K562 (cell line): ENCODE data around the gene SMIM29. TPM values are rescaled to one million over a fixed set of nuclear protein-coding genes. Genes with fewer than 3 reads are reported as not detected.

ENCODE experiments used
- BMI1 ChIP-seq: fragments of 150-350 bp; IDR thresholded peaks from 2 replicates; pipeline ENCODE4 v1.6.1; 2014; ENCODE audit warnings: low read length
- COPS2 ChIP-seq: fragments of 450-650 bp; conservative IDR thresholded peaks from 2 replicates; pipeline ENCODE4 v1.6.1; 2016; ENCODE audit warnings: mild to moderate bottlenecking, moderate library complexity
- MAFG ChIP-seq: fragments of 450-650 bp; conservative IDR thresholded peaks from 2 replicates; pipeline ENCODE4 v1.6.1; 2016; ENCODE audit warnings: missing genetic modification characterization, missing compliant biosample characterization
- MBD2 ChIP-seq: sonication (generic); IDR thresholded peaks from 2 replicates; pipeline ENCODE4 v1.6.1; 2016; ENCODE audit warnings: low read depth, borderline replicate concordance
- MEF2D ChIP-seq: conservative IDR thresholded peaks from 2 replicates; pipeline ENCODE4 v1.6.1; 2016; ENCODE audit warnings: low read depth, missing genetic modification characterization, missing compliant biosample characterization
- PHF21A ChIP-seq: fragments of 450-650 bp; IDR thresholded peaks from 2 replicates; pipeline ENCODE4 v1.6.1; 2017; ENCODE audit warnings: low read depth, borderline replicate concordance
- POLR2A ChIP-seq: fragments of 450-650 bp; conservative IDR thresholded peaks from 2 replicates; pipeline ENCODE4 v1.6.1; 2016
- ZC3H11A ChIP-seq: IDR thresholded peaks from 2 replicates; pipeline ENCODE4 v1.6.1; 2012; ENCODE audit warnings: low read depth, low read length, improper control_type of control experiment
- ZEB2 ChIP-seq: fragments of 450-650 bp; IDR thresholded peaks from 2 replicates; pipeline ENCODE4 v1.6.1; 2016
- ZKSCAN3 ChIP-seq: fragments of 250-450 bp; sonication (Bioruptor Pico); IDR thresholded peaks from 2 replicates; pipeline ENCODE4 v1.4.0; 2020
- ZNF140 ChIP-seq: fragments of 250-450 bp; sonication (Bioruptor Pico); IDR thresholded peaks from 2 replicates; pipeline ENCODE4 v1.8.0; 2021; ENCODE audit warnings: moderate library complexity, mild to moderate bottlenecking, inconsistent platforms
- polyA plus RNA-seq, 8 experiments: library from polyadenylated mRNA; depleted of rRNA in 4 of 8; stranded (reverse) in 5 of 8; unstranded in 3 of 8; fragments of >200 nt; fragmentation: Nextera tagmentation in 2 of 8; fragmentation: Illumina TruSeq in 1 of 8; extraction: Ambion mirVana in 2 of 8; extraction: Trizol in 1 of 8; gene quantifications; 2 replicates each; pipeline versions ENCODE4 v1.2.1 to v1.2.3, GENCODE V29; 2011 to 2014; ENCODE audit warnings: inconsistent platforms in 1 of 8, missing spikeins in 1 of 8
- total RNA-seq, 7 experiments: library from RNA; depleted of rRNA in 6 of 7; stranded (reverse); fragments of >200 nt in 6 of 7; fragmentation: Illumina TruSeq in 2 of 7; extraction: Trizol in 2 of 7; gene quantifications; 2 replicates each; pipeline versions ENCODE4 v1.2.1 to v1.2.3, GENCODE V29; 2011 to 2021; ENCODE audit warnings: low replicate concordance in 1 of 7
- TF ChIP-seq, protein P1 (sequence below): fragments of 250-450 bp; sonication (Bioruptor Pico); IDR thresholded peaks from 2 replicates; pipeline ENCODE4 v1.4.0; 2020; ENCODE audit warnings: mild to moderate bottlenecking, moderate library complexity
- TF ChIP-seq, protein P2 (sequence below): fragments of 450-650 bp; formaldehyde crosslinking; IDR thresholded peaks from 2 replicates; pipeline ENCODE4 v1.4.0; 2020; ENCODE audit warnings: mild to moderate bottlenecking, moderate library complexity
- TF ChIP-seq, protein P3 (sequence below): fragments of 200-800 bp; sonication (Bioruptor generic); IDR thresholded peaks from 2 replicates; pipeline ENCODE4 v1.6.1; 2017; ENCODE audit warnings: missing genetic modification characterization, missing compliant biosample characterization
- TF ChIP-seq, protein P4 (sequence below): fragments of 250-450 bp; sonication (Bioruptor Pico); IDR thresholded peaks from 2 replicates; pipeline ENCODE4 v1.8.0; 2022; ENCODE audit warnings: inconsistent platforms, mild to moderate bottlenecking, moderate library complexity, borderline replicate concordance
- TF ChIP-seq, protein P5 (sequence below): fragments of 150-350 bp; IDR thresholded peaks from 2 replicates; pipeline ENCODE4 v1.6.1; 2014; ENCODE audit warnings: low read depth, mild to moderate bottlenecking, low read length, borderline replicate concordance

Gene SMIM29
- total and polyA plus RNA-seq, 9 of the 15 experiments (the other 6 are each of a cell fraction or from before 2014, with no cell fraction given) = 6.5 to 36.7 (median 20.9) TPM

DNA sequence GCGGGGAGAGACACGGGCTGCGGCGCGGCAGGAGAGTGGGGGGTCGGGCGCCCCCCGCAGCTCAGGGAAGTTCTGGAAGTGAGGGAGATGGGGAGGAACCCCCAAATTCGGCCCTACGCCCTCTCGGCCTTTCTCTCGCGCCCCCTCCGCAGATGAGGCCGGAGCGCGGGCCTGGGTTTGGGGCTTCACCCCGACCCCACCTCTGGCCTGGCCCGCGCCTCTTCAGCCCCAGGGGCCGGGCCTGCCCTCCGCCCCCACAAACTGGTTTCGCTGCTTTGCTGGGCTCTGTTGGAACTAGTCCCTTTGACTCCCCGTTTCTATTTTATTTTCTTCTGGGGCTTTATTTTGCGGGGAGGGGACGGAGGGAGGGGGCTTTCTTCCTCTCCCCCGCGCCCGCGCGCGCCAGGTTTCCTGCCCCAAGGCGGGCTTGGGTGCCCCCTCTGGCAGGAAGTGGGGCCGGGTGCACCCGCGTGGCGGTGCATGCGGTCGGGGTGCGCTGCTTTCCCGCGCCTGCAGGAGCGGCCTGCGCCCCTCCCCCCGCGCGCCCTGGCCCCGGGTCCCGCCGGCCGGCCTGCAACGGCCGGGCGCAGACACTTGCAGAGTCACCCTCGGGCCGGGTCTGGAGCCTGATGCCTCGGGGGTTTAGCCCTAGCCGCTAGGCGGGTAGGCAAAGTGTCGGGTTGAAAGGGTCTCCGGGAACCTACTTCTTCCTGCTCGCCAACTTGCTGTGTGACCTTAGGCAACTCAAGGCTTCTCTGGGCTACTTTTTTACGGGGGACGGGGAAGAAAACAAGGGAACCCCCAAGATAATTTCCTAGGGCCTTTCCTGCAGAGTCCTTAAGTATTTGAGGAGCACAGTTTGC lies 10.9 kb downstream of the SMIM29 start (continued):
- TF ChIP-seq, protein P1, sequence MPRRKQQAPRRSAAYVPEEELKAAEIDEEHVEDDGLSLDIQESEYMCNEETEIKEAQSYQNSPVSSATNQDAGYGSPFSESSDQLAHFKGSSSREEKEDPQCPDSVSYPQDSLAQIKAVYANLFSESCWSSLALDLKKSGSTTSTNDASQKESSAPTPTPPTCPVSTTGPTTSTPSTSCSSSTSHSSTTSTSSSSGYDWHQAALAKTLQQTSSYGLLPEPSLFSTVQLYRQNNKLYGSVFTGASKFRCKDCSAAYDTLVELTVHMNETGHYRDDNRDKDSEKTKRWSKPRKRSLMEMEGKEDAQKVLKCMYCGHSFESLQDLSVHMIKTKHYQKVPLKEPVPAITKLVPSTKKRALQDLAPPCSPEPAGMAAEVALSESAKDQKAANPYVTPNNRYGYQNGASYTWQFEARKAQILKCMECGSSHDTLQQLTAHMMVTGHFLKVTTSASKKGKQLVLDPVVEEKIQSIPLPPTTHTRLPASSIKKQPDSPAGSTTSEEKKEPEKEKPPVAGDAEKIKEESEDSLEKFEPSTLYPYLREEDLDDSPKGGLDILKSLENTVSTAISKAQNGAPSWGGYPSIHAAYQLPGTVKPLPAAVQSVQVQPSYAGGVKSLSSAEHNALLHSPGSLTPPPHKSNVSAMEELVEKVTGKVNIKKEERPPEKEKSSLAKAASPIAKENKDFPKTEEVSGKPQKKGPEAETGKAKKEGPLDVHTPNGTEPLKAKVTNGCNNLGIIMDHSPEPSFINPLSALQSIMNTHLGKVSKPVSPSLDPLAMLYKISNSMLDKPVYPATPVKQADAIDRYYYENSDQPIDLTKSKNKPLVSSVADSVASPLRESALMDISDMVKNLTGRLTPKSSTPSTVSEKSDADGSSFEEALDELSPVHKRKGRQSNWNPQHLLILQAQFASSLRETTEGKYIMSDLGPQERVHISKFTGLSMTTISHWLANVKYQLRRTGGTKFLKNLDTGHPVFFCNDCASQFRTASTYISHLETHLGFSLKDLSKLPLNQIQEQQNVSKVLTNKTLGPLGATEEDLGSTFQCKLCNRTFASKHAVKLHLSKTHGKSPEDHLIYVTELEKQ (CRISPR knock-in tag) = no peak
- no peak for TF ChIP-seq BMI1
- TF ChIP-seq MBD2 = peak; percentile 49; the same call in 1 of the 2 replicates
- peak; percentile 78 for TF ChIP-seq POLR2A
- TF ChIP-seq PHF21A = peak; percentile 55; the same call in 1 of the 2 replicates
- TF ChIP-seq ZC3H11A = peak; percentile 75; the same call in 1 of the 2 replicates
- no peak for TF ChIP-seq ZEB2
- no peak for TF ChIP-seq MEF2D (tag)
- no peak for TF ChIP-seq ZKSCAN3 (CRISPR knock-in tag)
- no peak for TF ChIP-seq COPS2
- no peak for TF ChIP-seq MAFG
- TF ChIP-seq, protein P2, sequence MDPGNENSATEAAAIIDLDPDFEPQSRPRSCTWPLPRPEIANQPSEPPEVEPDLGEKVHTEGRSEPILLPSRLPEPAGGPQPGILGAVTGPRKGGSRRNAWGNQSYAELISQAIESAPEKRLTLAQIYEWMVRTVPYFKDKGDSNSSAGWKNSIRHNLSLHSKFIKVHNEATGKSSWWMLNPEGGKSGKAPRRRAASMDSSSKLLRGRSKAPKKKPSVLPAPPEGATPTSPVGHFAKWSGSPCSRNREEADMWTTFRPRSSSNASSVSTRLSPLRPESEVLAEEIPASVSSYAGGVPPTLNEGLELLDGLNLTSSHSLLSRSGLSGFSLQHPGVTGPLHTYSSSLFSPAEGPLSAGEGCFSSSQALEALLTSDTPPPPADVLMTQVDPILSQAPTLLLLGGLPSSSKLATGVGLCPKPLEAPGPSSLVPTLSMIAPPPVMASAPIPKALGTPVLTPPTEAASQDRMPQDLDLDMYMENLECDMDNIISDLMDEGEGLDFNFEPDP (CRISPR knock-in tag) = no peak
- TF ChIP-seq, protein P3, sequence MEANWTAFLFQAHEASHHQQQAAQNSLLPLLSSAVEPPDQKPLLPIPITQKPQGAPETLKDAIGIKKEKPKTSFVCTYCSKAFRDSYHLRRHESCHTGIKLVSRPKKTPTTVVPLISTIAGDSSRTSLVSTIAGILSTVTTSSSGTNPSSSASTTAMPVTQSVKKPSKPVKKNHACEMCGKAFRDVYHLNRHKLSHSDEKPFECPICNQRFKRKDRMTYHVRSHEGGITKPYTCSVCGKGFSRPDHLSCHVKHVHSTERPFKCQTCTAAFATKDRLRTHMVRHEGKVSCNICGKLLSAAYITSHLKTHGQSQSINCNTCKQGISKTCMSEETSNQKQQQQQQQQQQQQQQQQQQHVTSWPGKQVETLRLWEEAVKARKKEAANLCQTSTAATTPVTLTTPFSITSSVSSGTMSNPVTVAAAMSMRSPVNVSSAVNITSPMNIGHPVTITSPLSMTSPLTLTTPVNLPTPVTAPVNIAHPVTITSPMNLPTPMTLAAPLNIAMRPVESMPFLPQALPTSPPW (CRISPR knock-in tag) = peak; percentile 92
- no peak for TF ChIP-seq ZNF140 (CRISPR knock-in tag)
- TF ChIP-seq, protein P4, sequence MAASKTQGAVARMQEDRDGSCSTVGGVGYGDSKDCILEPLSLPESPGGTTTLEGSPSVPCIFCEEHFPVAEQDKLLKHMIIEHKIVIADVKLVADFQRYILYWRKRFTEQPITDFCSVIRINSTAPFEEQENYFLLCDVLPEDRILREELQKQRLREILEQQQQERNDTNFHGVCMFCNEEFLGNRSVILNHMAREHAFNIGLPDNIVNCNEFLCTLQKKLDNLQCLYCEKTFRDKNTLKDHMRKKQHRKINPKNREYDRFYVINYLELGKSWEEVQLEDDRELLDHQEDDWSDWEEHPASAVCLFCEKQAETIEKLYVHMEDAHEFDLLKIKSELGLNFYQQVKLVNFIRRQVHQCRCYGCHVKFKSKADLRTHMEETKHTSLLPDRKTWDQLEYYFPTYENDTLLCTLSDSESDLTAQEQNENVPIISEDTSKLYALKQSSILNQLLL (CRISPR knock-in tag) = no peak
- TF ChIP-seq, protein P5, sequence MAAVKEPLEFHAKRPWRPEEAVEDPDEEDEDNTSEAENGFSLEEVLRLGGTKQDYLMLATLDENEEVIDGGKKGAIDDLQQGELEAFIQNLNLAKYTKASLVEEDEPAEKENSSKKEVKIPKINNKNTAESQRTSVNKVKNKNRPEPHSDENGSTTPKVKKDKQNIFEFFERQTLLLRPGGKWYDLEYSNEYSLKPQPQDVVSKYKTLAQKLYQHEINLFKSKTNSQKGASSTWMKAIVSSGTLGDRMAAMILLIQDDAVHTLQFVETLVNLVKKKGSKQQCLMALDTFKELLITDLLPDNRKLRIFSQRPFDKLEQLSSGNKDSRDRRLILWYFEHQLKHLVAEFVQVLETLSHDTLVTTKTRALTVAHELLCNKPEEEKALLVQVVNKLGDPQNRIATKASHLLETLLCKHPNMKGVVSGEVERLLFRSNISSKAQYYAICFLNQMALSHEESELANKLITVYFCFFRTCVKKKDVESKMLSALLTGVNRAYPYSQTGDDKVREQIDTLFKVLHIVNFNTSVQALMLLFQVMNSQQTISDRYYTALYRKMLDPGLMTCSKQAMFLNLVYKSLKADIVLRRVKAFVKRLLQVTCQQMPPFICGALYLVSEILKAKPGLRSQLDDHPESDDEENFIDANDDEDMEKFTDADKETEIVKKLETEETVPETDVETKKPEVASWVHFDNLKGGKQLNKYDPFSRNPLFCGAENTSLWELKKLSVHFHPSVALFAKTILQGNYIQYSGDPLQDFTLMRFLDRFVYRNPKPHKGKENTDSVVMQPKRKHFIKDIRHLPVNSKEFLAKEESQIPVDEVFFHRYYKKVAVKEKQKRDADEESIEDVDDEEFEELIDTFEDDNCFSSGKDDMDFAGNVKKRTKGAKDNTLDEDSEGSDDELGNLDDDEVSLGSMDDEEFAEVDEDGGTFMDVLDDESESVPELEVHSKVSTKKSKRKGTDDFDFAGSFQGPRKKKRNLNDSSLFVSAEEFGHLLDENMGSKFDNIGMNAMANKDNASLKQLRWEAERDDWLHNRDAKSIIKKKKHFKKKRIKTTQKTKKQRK = no peak
